A549 (cell line): Measurements from ENCODE around the gene CTSH.

ENCODE experiments used
- CBX8 ChIP-seq: fragments of 200-600 bp; sonication (generic); IDR thresholded peaks from 2 replicates; pipeline ENCODE4 v1.6.1; 2016
- EP300 ChIP-seq, 2 experiments: fragments of >200 bp; sonication (Bioruptor Twin); formaldehyde crosslinking; IDR thresholded peaks; 2 replicates in 1 of 2; 3 replicates in 1 of 2; pipeline ENCODE4 v1.6.1; 2016 to 2017
- ESRRA ChIP-seq: fragments of 150-350 bp; IDR thresholded peaks from 2 replicates; pipeline ENCODE4 v1.6.1; 2014; ENCODE audit warnings: mild to moderate bottlenecking, low read length, borderline replicate concordance
- KDM5A ChIP-seq: fragments of 200-600 bp; sonication (generic); IDR thresholded peaks from 2 replicates; pipeline ENCODE4 v1.6.1; 2016; ENCODE audit warnings: antibody characterized with exemption, mild to moderate bottlenecking

DNA sequence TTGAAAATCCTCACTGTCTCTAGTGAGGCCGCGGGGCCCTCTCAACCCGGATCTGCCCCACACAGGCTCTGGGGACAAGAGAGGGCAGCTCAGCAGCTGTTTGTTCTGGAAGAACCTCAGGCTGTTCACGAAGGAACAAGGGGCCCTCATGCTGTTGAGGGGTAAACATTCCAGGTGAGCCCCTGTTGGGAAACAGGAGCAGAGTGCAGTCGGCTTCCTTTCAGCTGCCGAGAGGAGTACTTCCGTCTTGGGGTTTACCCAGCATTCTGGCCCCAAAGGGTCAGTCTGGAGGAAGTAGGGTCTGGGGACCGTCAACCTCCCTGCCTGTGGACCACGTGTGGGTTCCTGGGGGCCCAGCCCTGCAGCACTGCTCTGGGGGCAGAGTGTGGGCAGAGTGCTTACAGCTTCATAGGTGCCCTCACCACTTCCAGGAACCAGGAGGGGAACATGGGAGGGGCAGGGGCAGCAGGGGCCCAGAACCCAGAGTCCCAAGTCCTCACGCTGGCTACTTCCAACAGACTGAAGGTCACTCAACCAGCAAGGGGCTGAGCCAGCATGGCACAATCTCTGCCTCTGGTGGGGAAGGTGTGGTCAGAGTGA lies 49.2 kb upstream of the CTSH start:
- TF ChIP-seq CBX8: no peak
- no peak for TF ChIP-seq ESRRA
- TF ChIP-seq EP300 (IDR thresholded peaks at IDR 0.05): no peak
- TF ChIP-seq KDM5A: no peak
